Sigmoid colon (tissue), 7 donors: ENCODE data around the gene CDA. TPM values are rescaled to one million over a fixed set of nuclear protein-coding genes. Genes with fewer than 3 reads are reported as not detected.

Source experiments
- DNase-seq: peaks from one replicate; pipeline ENCODE4 v3.0.0-alpha.2; 2019
- H3K27ac ChIP-seq, 4 donors: fragments of 200-600 bp; sonication (generic); one replicate each; pipeline ENCODE4 v1.5.1; 2016 to 2019; ENCODE audit warnings: mild to moderate bottlenecking in 1 of 4
- H3K27me3 ChIP-seq, 3 donors: fragments of 200-600 bp; sonication (generic); one replicate each; pipeline ENCODE4 v1.5.1; 2019; ENCODE audit warnings: mild to moderate bottlenecking in 1 of 3
- H3K36me3 ChIP-seq, 4 donors: fragments of 200-600 bp; sonication (generic); one replicate each; pipeline ENCODE4 v1.5.1; 2016 to 2019
- H3K4me1 ChIP-seq, 4 donors: fragments of 200-600 bp; sonication (generic); one replicate each; pipeline ENCODE4 v1.5.1; 2017 to 2019
- H3K4me3 ChIP-seq, 4 donors: fragments of 200-600 bp; sonication (generic); one replicate each; pipeline ENCODE4 v1.5.1; 2017 to 2019; ENCODE audit warnings: mild to moderate bottlenecking in 2 of 4, moderate library complexity in 1 of 4
- H3K9me3 ChIP-seq, 4 donors: fragments of 200-600 bp in 3 of 4; sonication (generic) in 3 of 4; one replicate each; pipeline versions ENCODE4 v1.5.1 to v1.6.1; 2013 to 2019
- CTCF ChIP-seq, 4 experiments: fragments of 450-650 bp in 3 of 4; fragments of 200-600 bp in 1 of 4; IDR thresholded peaks; one replicate each; pipeline ENCODE4 v1.5.1; 2016 to 2019; ENCODE audit warnings: antibody characterized with exemption in 4 of 4, mild to moderate bottlenecking in 3 of 4, moderate library complexity in 2 of 4
- EP300 ChIP-seq, 4 donors: sonication (generic); formaldehyde crosslinking; IDR thresholded peaks; one replicate each; pipeline ENCODE4 v1.6.1; 2017; ENCODE audit warnings: antibody characterized with exemption in 4 of 4
- POLR2A ChIP-seq, 2 donors: fragments of 450-650 bp; IDR thresholded peaks; one replicate each; pipeline ENCODE4 v1.6.1; 2016; ENCODE audit warnings: antibody characterized with exemption in 2 of 2, mild to moderate bottlenecking in 2 of 2, moderate library complexity in 2 of 2
- POLR2AphosphoS5 ChIP-seq, 4 donors: sonication (generic); formaldehyde crosslinking; IDR thresholded peaks; one replicate each; pipeline ENCODE4 v1.6.1; 2017; ENCODE audit warnings: antibody characterized with exemption in 4 of 4
- WGBS, 2 donors: extraction: QIAGEN DNeasy Blood & Tissue Kit; methylation state at CpG; one replicate each; pipeline ENCODE4 v1.1.7; 2013; 5-methylcytosine and 5-hydroxymethylcytosine counted together
- intact Hi-C: fragments of 100-400 bp; cut with DNase I; formaldehyde crosslinking; loops from one replicate; pipeline ENCODE4 v1.15.1; 2023
- polyA plus RNA-seq, 3 donors: library from polyadenylated mRNA; stranded (reverse); fragments of 200-250 nt; gene quantifications; one replicate each; pipeline ENCODE4 v1.2.3, GENCODE V29; 2013
- total RNA-seq, 4 donors: library from RNA; depleted of rRNA; stranded (reverse); fragments of >200 nt; gene quantifications; one replicate each; pipeline ENCODE4 v1.1.0, GENCODE V29; 2016
- donor health status: healthy with polysubstance abuse.
- donor health status: Bipolar disorder and iron deficiency.
- donor health status: healthy.

Gene CDA
- total and polyA plus RNA-seq, 7 donors: 1.3 to 272 (median 4.3) TPM

- Histone ChIP-seq H3K9me3 (no peaks in the 10 kb centered on the region), H3K27ac (peak overlapping the region; percentile 95 to 96 (median 96)), H3K36me3 (peaks cover 0 to 24% (median 22%) of the 10 kb centered on the region in 4 donors), H3K27me3 (no peaks in the 10 kb centered on the region), H3K4me3 (peak overlapping the region; percentile 88 to 99 (median 92)), H3K4me1 (peaks cover 0 to 28% (median 20%) of the 10 kb centered on the region in 4 donors)
- intact Hi-C loops: no loop called here
- TF ChIP-seq EP300 (IDR thresholded peaks at IDR 0.05) (no peak), POLR2A (IDR thresholded peaks at IDR 0.05) (no peak), POLR2AphosphoS5 (IDR thresholded peaks at IDR 0.05) (no peak), CTCF (IDR thresholded peaks at IDR 0.05) (no peak)
- DNase-seq: no peak
- whole genome bisulfite sequencing, 2 donors: 1 to 2% methylated on average over 11 of the region's 11 CpGs
Measured at GRCh38 chr1:20634065-20634593, 45.2 kb downstream of the CDA start.

- WGBS, 2 donors: 9 to 12% methylated on average over 4 of the region's 4 CpGs
Measured at GRCh38 chr1:20634594-20635084, 45.7 kb downstream of the CDA start.

GRCh38 chr1:20636785-20637347 is 48.0 kb downstream of the CDA start:
- 95% methylated on average over 8 of the region's 8 CpGs for WGBS, 2 donors
- H3K4me1 ChIP-seq: peaks cover 0 to 28% (median 20%) of the 10 kb centered on the region in 4 donors
- no peaks in the 10 kb centered on the region for H3K9me3 ChIP-seq
- TF ChIP-seq POLR2AphosphoS5 (IDR thresholded peaks at IDR 0.05) (no peak), CTCF (IDR thresholded peaks at IDR 0.05) (no peak), EP300 (IDR thresholded peaks at IDR 0.05) (no peak), POLR2A (IDR thresholded peaks at IDR 0.05) (no peak)
- H3K36me3 ChIP-seq: peaks cover 0 to 49% (median 43%) of the 10 kb centered on the region in 4 donors
- H3K27ac ChIP-seq: no peak overlapping the region
- no peak overlapping the region for H3K4me3 ChIP-seq
- no peak for DNase-seq
- no peaks in the 10 kb centered on the region for H3K27me3 ChIP-seq
- intact Hi-C loops: no loop called here

More at GRCh38 chr1:20634594-20635084, 45.7 kb downstream of the CDA start:
- H3K4me1 ChIP-seq: peaks cover 0 to 28% (median 20%) of the 10 kb centered on the region in 4 donors
- peak overlapping the region; percentile 95 to 96 (median 96) for H3K27ac ChIP-seq
- no peaks in the 10 kb centered on the region for H3K27me3 ChIP-seq
- H3K36me3 ChIP-seq: peaks cover 0 to 29% (median 27%) of the 10 kb centered on the region in 4 donors
- no peak for DNase-seq
- H3K4me3 ChIP-seq: peak overlapping the region; percentile 88 to 99 (median 92)
- H3K9me3 ChIP-seq: no peaks in the 10 kb centered on the region
- TF ChIP-seq POLR2AphosphoS5 (IDR thresholded peaks at IDR 0.05) (no peak), CTCF (IDR thresholded peaks at IDR 0.05) (no peak), EP300 (IDR thresholded peaks at IDR 0.05) (no peak), POLR2A (IDR thresholded peaks at IDR 0.05) (no peak)
- intact Hi-C loops: no loop called here

- no peak overlapping the region for H3K4me3 ChIP-seq
- no peaks in the 10 kb centered on the region for H3K9me3 ChIP-seq
- H3K27ac ChIP-seq: no peak overlapping the region
- intact Hi-C loops: no loop called here
- no peak for TF ChIP-seq EP300 (IDR thresholded peaks at IDR 0.05)
- no peak for TF ChIP-seq POLR2AphosphoS5 (IDR thresholded peaks at IDR 0.05)
- TF ChIP-seq CTCF (IDR thresholded peaks at IDR 0.05): peak; percentile 31 to 77 (median 62)
- H3K4me1 ChIP-seq: peaks cover 0 to 11% (median 8%) of the 10 kb centered on the region in 4 donors
- H3K27me3 ChIP-seq: no peaks in the 10 kb centered on the region
- no peak for DNase-seq
- WGBS, 2 donors: 26 to 31% methylated on average over 6 of the region's 6 CpGs
- H3K36me3 ChIP-seq: peaks cover 15 to 82% (median 73%) of the 10 kb centered on the region in 4 donors
Measured at GRCh38 chr1:20640183-20640597, 51.3 kb downstream of the CDA start.
